ENCODE data around the gene PTGR2.

The PTGR2 gene

DNA sequence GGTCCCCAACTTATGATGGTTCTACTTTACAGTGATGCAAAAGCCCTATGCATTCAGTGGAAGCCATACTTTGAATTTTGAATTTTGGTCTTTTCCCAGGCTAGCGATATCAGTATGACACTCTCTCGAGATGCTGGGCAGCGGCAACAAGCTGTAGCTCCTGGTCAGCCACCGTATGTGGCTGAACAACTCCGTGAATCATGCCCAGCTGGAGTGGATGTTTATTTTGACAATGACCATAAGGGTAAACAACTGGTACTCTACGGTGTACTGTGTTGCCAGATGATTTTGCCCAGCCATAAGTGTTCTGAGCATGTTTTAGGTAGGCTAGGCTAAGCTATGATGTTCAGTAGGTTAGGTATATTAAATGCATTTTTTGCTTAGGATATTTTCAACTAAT lies 26.8 kb downstream of the PTGR2 start:
- DNase-seq (ENCODE audit: low spot score) = no peak
- in situ Hi-C loops (cut with MboI; ENCODE audit: low sequenced_read_pairs, unreplicated experiment) = no loop called here
- TF ChIP-seq, protein P1, sequence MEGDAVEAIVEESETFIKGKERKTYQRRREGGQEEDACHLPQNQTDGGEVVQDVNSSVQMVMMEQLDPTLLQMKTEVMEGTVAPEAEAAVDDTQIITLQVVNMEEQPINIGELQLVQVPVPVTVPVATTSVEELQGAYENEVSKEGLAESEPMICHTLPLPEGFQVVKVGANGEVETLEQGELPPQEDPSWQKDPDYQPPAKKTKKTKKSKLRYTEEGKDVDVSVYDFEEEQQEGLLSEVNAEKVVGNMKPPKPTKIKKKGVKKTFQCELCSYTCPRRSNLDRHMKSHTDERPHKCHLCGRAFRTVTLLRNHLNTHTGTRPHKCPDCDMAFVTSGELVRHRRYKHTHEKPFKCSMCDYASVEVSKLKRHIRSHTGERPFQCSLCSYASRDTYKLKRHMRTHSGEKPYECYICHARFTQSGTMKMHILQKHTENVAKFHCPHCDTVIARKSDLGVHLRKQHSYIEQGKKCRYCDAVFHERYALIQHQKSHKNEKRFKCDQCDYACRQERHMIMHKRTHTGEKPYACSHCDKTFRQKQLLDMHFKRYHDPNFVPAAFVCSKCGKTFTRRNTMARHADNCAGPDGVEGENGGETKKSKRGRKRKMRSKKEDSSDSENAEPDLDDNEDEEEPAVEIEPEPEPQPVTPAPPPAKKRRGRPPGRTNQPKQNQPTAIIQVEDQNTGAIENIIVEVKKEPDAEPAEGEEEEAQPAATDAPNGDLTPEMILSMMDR (IDR thresholded peaks at IDR 0.05; ENCODE audit: borderline replicate concordance, control extremely low read depth, extremely low read depth, insufficient read depth, missing control alignments) = no peak

DNA sequence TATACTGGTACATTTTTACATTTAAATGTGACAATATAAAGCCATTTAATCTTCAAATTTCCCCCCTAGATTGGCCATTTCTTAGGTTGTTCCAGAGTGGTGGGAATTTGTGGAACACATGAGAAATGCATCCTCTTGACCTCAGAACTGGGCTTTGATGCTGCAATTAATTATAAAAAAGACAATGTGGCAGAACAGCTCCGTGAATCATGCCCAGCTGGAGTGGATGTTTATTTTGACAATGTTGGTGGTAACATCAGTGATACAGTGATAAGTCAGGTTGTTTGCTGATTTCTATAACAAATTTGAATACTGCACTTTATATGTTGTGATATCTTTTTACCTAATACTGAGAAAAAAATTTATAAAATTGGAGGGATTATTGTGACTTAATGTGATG lies 27.4 kb downstream of the PTGR2 start:
- TF ChIP-seq, protein P1 (IDR thresholded peaks at IDR 0.05; ENCODE audit: borderline replicate concordance, control extremely low read depth, extremely low read depth, insufficient read depth, missing control alignments) = no peak
- no peak for DNase-seq (ENCODE audit: low spot score)
- in situ Hi-C loops (cut with MboI; ENCODE audit: low sequenced_read_pairs, unreplicated experiment) = no loop called here

DNA sequence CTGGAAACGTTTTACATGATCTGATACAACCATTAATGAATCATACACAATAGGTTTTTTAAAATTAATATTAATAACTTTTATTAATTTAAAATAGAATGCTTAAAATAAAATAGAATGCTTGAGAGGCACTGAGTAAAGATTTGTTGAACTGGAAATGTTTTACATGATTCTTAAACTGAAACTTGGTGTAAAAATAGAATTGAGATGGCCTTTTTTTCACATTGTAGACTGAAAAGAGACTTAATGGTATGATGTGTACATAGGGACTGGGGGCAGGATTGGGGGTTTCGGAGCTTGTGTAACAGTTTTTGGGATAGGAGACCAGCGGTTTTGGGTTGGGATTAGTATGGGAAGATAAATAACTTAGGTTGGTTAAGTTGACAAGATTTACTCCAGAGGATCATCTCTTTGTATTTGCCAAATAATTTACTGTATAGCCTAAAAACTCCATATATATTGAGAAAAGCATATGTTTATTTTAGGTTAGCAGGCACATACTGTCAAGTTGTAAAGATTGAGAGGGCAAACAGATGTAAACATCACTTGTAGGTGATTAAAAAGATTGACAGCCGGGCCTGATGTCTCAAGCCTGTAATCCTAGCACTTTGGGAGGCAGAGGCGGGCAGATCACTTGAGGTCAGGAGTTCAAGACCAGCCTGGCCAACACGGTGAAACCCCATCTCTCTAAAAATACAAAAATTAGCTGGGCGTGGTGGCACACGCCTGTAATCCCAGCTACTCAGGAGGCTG lies 33.0 kb downstream of the PTGR2 start:
- TF ChIP-seq, protein P1 (IDR thresholded peaks at IDR 0.05; ENCODE audit: borderline replicate concordance, control extremely low read depth, extremely low read depth, insufficient read depth, missing control alignments) = no peak
- in situ Hi-C loops (cut with MboI; ENCODE audit: low sequenced_read_pairs, unreplicated experiment) = no loop called here
- DNase-seq (ENCODE audit: low spot score) = peak; percentile 24

DNA sequence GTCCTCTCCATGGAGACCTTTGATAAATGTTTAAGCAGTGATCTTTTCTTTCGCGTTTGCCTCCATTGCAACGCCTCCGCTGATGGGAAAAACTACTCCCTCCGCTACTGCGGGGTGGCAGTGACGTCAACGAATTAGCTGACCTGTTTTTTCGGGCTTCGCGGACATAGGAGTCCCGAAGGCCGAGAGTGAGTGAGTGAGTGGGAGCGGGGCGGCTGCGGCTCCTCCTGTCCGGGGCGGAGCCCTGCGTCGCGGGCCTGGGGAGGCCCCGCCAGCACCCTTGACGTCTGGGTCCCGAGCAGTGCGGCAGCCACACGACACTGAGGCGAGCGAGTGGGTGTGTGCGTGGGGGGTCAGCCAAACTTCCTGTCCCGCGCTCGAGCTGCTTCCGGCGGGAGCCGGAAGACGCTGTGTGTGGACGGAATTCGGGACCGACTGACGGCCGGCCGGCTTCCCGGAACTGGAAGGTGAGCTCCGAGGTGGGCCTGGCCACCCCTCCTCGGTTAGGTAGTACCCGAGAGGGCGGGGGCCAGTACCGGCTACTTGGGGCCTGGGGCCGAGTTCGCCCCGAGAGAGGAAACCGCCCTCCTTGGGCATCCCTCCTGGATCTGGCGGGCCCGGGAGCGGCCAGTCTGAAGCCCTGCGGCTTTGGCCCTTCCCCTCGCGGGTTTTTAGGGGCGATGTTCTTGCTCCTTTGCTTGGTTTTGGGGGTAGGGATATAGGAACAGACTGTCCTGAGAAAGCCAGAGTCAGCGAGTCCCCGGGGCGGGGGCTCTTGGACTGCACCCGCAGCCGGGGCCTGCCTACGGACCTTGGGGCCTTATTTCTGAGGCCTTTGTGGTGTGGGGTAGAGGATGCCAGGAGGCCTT lies 35.1 kb downstream of the PTGR2 start, which contains the start of gene ZNF410:
ZNF410 (plus strand) TSS at position 411 of the 869 bp plus-strand sequence. CDS start 5,317 bp downstream, outside the sequence.
- in situ Hi-C loops (cut with MboI; ENCODE audit: low sequenced_read_pairs, unreplicated experiment) = no loop called here
- TF ChIP-seq, protein P1 (IDR thresholded peaks at IDR 0.05; ENCODE audit: borderline replicate concordance, control extremely low read depth, extremely low read depth, insufficient read depth, missing control alignments) = no peak
- peak; percentile 96 for DNase-seq (ENCODE audit: low spot score)

DNA sequence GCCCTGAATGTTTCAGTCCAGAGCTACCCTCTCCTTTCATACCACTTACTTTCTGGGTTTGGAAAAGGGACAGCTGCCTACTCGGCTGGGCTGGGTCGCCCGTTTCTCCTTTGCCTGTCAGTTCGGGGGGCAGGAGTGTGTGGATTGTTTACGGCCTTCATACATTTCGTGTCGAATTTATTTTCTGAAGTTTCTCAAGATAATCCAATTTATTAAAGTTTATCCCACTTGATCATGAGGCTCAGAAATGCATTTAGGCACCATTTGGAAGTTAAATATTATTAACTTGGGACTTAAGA lies 35.6 kb downstream of the PTGR2 start:
- TF ChIP-seq, protein P1 (IDR thresholded peaks at IDR 0.05; ENCODE audit: borderline replicate concordance, control extremely low read depth, extremely low read depth, insufficient read depth, missing control alignments) = no peak
- in situ Hi-C loops (cut with MboI; ENCODE audit: low sequenced_read_pairs, unreplicated experiment) = no loop called here
- DNase-seq (ENCODE audit: low spot score) = no peak

DNA sequence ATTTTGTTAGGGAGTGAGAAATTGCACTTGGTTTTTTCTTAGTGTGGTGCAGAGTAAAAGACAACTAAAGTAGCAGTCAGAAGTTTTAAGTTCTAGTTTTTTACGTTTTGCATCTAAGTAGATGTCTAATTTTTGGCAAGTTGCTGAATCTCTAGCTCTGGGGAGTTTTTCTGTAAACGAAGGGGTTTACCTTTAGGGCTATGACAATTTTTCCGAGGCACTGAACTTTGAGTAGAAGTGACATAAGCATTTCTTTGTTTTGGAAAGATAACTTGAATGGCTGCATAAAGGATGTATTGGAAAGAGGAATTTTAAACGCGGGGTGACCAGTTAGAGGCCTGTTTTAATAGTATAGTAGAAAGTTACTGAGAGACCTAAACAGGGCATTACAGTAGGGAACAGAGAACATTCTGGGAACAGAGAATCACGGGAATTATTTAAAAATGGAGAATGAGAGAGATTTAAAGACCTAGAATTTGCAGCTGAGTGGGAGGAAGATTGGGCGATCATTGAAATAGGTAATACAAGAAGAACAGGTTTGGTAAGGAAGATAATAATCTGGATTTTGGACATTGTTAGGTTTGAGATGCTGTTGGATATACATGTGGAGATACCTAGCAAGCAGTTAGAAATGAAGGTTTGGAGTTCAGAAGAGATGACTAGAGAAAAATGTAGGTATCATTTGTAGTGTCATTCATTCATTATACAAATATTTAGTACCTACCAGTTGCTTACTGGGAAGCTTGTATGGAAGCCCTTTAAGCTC lies 36.2 kb downstream of the PTGR2 start:
- TF ChIP-seq, protein P1 (IDR thresholded peaks at IDR 0.05; ENCODE audit: borderline replicate concordance, control extremely low read depth, extremely low read depth, insufficient read depth, missing control alignments) = no peak
- in situ Hi-C loops (cut with MboI; ENCODE audit: low sequenced_read_pairs, unreplicated experiment) = no loop called here

More for the DNA sequence above, 36.2 kb downstream of the PTGR2 start:
- DNase-seq (ENCODE audit: low spot score) = no peak

All from GM13976 (cell line).